ENCODE data around the gene CALY. TPM values are rescaled to one million over a fixed set of nuclear protein-coding genes. Genes with fewer than 3 reads are reported as not detected.

The CALY gene
- total RNA-seq, 1 donor from 2014 or later, result 1.5 TPM

GRCh38 chr10:133337370-133337725 is 652 bp upstream of the CALY start:
- no peak overlapping the region for H3K4me3 ChIP-seq (ENCODE audit: low read depth, low read length)
- no peak for DNase-seq (ENCODE audit: low read depth)
- TF ChIP-seq CTCF (conservative IDR thresholded peaks at IDR 0.05; ENCODE audit: low read depth, low read length), result no peak

- no peak overlapping the region for H3K4me3 ChIP-seq (ENCODE audit: low read depth, low read length)
- no peak for DNase-seq (ENCODE audit: low read depth)
- TF ChIP-seq CTCF (conservative IDR thresholded peaks at IDR 0.05; ENCODE audit: low read depth, low read length), result no peak
Measured at GRCh38 chr10:133336118-133336576, 549 bp downstream of the CALY start.

- TF ChIP-seq CTCF (conservative IDR thresholded peaks at IDR 0.05; ENCODE audit: low read depth, low read length), result no peak
- peak overlapping the region; percentile 33 for H3K4me3 ChIP-seq (ENCODE audit: low read depth, low read length)
- DNase-seq (ENCODE audit: low read depth), result no peak
Measured at GRCh38 chr10:133335246-133336117, 1.2 kb downstream of the CALY start.

- DNase-seq (ENCODE audit: low read depth), result no peak
- peak overlapping the region; percentile 33 for H3K4me3 ChIP-seq (ENCODE audit: low read depth, low read length)
- no peak for TF ChIP-seq CTCF (conservative IDR thresholded peaks at IDR 0.05; ENCODE audit: low read depth, low read length)
Measured at GRCh38 chr10:133334503-133335245, 2.0 kb downstream of the CALY start.

- no peak overlapping the region for H3K4me3 ChIP-seq (ENCODE audit: low read depth, low read length)
- TF ChIP-seq CTCF (conservative IDR thresholded peaks at IDR 0.05; ENCODE audit: low read depth, low read length), result no peak
- no peak for DNase-seq (ENCODE audit: low read depth)
Measured at GRCh38 chr10:133332936-133333699, 3.6 kb downstream of the CALY start.

- DNase-seq (ENCODE audit: low read depth), result no peak
- TF ChIP-seq CTCF (conservative IDR thresholded peaks at IDR 0.05; ENCODE audit: low read depth, low read length), result peak; percentile 95
- peak overlapping the region; percentile 46 for H3K4me3 ChIP-seq (ENCODE audit: low read depth, low read length)
Measured at GRCh38 chr10:133329491-133330202, 7.0 kb downstream of the CALY start.

Measured in epithelial cell of proximal tubule (primary cell).